C4-2B (cell line): ENCODE results near the gene USP16.

ENCODE experiments used
- CTCF ChIP-seq: fragments of 450-650 bp; conservative IDR thresholded peaks from 2 replicates; pipeline ENCODE4 v1.5.1; 2017; ENCODE audit warnings: mild to moderate bottlenecking
- ZFX ChIP-seq: fragments of 450-650 bp; IDR thresholded peaks from 2 replicates; pipeline ENCODE4 v1.6.1; 2017

- no peak for TF ChIP-seq CTCF
- no peak for TF ChIP-seq ZFX
These were observed 30.6 kb downstream of the USP16 start for GRCh38 chr21:29055080-29055479.
